Measurements from ENCODE around the gene CDK15.

GRCh38 chr2:201929281-201930026, 123.1 kb downstream of the CDK15 start:
- no peak for TF ChIP-seq CTCF (IDR thresholded peaks at IDR 0.05)
- no peak for TF ChIP-seq POLR2A (IDR thresholded peaks at IDR 0.05; ENCODE audit: low read length)
- TF ChIP-seq RARB (CRISPR knock-in tag; IDR thresholded peaks at IDR 0.05): no peak
- TF ChIP-seq MAX (IDR thresholded peaks at IDR 0.05): no peak
- TF ChIP-seq KDM5A (IDR thresholded peaks at IDR 0.05): no peak
- TF ChIP-seq BHLHE40 (IDR thresholded peaks at IDR 0.05; ENCODE audit: low read depth, low read length): no peak
- TF ChIP-seq POLR2AphosphoS2 (conservative IDR thresholded peaks at IDR 0.05; ENCODE audit: low read length): no peak
- TF ChIP-seq MAZ (IDR thresholded peaks at IDR 0.05; ENCODE audit: borderline replicate concordance, low read depth, low read length): no peak
- TF ChIP-seq SREBF2 (IDR thresholded peaks at IDR 0.05): no peak
- TF ChIP-seq CEBPB (IDR thresholded peaks at IDR 0.05): no peak
- no peak for TF ChIP-seq ESRRA (IDR thresholded peaks at IDR 0.05; ENCODE audit: borderline replicate concordance, low read length)

All from A549 (cell line).